Measurements from ENCODE around the gene AGAP6. TPM values are rescaled to one million over a fixed set of nuclear protein-coding genes. Genes with fewer than 3 reads are reported as not detected.

Gene AGAP6
- 2.1 and 2.2 TPM in 2 replicates for total RNA-seq

DNA sequence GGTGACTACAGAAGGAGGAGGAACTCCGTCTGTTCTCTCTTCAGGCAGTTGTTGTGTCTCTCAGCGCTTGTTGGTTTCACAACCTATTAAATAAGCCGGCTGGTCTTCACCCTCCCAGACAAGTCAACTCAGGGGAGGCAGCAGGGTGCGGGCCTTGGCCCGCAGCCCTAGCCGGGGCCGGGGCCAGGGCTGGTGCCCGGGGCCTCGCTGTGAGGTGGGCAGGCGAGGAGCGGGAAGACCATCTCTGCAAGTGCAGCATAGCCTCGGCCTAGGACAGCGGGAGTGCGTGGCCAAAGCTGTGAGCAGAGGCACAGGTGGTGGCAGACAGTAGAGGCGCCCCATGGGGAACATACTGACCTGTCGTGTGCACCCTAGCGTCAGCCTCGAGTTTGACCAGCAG lies at the start of gene AGAP6:
Gene AGAP6 (plus strand): TSS at position 31 of the 400 bp plus-strand sequence. CDS start 310 bp downstream, at position 341.

DNA sequence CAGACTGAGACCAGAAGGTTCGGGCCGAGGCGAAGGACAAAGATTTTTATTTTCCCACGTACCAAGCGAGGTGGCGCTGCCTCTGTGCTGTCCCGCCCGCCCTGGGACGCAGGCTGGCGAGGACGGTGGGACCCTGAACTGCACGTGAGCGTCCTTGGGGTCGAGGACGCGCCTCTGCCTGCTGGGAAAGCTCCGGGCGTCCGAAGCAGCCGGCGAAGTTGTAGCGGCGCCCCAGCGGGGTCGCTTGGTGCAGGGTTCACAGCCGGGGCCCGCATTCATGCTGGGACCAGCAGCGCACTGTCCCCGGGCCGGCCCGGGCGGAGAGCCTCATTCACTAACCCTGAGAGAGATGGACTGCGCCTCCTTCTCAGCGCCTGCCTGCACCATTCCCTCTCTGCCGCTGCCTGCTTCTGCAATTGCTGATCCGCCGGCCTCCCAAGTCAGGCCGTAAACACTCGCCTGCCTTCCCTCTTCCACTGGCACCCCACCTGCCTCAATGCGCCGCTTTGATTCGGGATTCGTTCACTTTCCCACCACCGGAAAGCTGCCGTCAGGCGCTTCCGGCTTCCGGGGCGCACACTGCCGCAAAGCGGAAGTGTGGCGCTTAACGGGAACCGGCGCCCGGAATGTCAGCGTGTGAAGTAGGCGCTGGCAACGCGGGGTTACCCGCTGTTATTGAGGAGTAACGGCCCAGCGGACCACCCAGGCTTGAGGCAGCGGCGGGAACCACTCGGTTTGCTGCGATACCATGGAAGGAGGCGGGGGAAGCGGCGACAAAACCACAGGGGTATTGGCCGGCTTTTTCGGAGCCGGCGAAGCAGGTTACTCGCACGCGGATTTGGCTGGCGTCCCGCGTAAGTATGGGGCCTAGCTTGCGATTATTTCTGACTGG lies 46.5 kb upstream of the AGAP6 start, which contains the start of the genes PARG and TIMM23B:
Gene PARG (minus strand): TSS at position 581 of the 892 bp plus-strand sequence. CDS start 302 bp downstream, at position 279.
Gene TIMM23B (plus strand): TSS at position 607 of the 892 bp plus-strand sequence. CDS start 142 bp downstream, at position 749.

Other genes starting within 250 kb of the AGAP6 start
- gene OGDHL, start 226.1 kb upstream of the AGAP6 start, total RNA-seq, result 0.26 and 0.68 TPM in 2 replicates
- 39.4 and 39.9 TPM in 2 replicates for gene PARG, start 46.4 kb upstream of the AGAP6 start, total RNA-seq
- 18.7 and 22.2 TPM in 2 replicates for gene TIMM23B, start 46.4 kb upstream of the AGAP6 start, total RNA-seq
- gene WASHC2A, start 79.5 kb downstream of the AGAP6 start, total RNA-seq, result 72.0 and 83.3 TPM in 2 replicates